Kidney capillary endothelial cell (primary cell): ENCODE measurements around the gene GUCA2B.

ENCODE experiments used
- DNase-seq: peaks from one replicate; pipeline ENCODE4 v3.0.0-alpha.2; 2018; ENCODE audit warnings: low spot score

Gene GUCA2B

DNA sequence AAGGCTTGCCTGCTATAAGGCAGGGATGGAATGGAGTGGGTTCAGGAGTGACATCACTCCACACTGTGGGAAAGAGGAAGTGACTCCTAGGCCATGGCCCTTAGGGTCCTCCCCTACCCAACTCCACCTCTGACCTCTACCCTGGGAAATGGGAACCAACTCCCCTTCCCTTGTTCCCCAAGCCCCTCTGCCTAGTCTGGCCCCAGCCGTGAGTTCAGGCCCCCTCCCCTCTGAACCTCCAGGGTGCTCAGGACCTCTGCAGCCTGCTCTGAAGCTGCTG is 15.1 kb downstream of the GUCA2B start:
- no peak for DNase-seq

DNA sequence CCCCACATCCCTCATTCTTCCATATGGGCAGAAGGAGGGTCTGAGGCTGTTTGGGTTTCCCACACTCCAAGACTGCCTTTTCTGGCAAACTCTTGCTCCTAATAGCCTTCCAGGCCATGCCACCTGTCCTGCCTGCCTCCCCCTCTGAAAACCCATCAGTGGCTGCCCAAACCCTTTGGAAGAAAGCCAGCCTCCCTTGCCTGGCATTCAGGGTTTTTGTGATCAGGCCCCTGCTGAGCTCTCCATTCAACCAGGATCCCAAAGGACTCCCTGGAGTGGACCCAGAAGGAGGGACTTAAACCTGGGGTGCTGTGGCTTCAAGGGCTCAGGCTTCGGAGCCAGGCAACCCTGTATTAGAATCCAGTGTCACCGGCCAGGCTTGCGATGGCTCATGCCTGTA is 15.6 kb downstream of the GUCA2B start:
- no peak for DNase-seq

DNA sequence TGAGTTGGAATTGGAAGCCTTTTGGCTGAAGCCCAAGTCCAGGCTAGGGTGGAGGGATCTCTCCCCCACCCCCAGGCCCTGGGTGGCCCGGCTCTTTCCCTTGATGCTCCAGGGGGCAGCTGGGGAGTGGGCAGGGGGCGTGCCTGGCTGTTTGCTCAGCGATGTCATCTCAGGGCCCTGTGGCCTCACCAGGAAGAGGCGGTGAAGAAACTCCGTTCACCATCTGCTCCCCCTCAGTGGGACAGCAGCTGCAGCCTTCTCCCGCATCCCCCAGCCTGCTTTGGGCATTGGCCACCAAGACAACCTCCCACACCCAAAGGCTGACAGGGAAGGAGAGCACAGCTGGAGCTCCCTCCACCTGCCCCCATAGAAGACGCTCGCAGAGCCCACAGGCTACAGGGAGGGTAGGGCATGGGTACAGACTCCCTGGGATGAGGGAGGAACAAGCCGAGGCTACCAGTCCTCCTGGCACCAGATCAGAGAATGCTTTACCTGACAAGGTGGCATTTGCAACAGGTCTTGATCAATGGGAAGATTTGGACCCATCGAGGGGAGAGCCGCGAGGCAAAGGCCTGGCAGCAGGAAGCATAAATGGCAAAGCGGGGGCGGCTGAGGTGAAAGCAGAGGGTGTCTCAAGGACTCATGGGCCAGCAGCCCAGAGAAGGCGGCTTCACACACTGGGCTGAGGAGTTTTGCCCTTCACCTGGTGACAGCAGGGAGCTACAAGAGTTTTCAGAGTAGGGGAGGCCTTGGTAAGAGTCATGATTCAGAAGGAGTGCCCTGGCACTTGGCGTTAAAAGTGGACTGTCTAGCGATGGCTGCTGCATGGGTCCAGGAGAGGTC is 17.8 kb downstream of the GUCA2B start:
- DNase-seq = no peak

DNA sequence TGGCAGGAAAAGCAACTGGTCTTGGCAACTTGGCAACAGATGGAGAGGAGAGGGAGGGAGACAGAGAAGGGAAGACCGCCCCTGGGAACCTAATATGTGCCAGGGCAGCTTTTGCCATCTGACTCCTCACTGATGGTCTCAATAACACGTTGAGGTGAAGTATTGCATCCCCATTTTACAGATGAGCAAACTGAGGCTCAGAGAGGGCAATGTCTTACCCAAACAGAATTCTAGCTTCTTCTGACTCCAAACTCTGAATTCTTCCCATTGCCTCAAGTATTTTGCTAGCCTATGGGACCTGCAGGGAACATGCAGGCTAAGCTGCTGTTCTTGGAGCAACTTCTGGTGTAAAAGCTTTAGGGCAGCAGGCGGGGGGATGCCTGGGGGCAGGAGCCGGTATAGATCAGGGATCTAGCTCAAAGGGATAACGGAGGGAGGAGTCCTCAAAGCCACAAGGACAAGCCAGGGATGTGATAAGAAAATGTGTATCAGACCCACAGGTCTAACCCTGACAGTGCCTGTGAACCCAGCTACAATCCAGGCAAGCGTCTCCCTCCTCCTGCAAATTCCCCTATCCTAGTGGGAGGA is 18.6 kb downstream of the GUCA2B start:
- no peak for DNase-seq

DNA sequence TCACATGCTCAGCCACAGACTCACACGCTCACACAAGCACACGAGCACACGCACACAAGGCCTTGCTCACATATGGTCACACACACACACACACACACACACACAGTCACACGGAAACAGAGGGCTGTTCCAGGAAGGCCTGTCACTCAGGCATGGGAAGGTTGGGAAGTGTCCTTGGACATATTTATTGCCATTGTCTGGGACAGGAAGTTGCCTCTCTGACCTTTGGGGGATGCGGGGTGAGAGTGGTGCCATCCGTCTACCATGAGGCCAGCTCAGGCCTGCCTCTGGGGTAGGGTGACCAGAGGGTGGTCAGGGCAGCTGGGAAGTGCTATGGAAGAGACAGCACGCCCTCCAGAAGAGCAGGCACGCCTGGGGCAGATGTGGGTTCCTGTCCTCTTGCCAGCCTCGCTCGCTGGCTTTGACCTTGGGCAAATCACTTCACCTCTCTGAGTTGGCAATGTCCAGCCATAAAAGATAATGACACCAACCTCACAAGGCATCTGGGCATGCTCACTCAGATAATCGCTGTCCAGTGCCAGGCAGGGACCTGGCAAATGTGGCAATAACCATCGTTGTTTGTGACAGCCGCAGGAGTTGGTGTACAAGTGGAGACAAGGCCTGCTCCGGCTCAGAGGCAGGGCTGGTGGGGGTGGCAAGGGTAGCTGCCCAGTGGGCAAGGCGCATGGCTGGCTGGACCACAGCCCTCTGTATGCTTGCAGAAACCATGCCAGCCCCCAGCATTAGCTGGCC is 19.3 kb downstream of the GUCA2B start:
- DNase-seq = peak; percentile 82

DNA sequence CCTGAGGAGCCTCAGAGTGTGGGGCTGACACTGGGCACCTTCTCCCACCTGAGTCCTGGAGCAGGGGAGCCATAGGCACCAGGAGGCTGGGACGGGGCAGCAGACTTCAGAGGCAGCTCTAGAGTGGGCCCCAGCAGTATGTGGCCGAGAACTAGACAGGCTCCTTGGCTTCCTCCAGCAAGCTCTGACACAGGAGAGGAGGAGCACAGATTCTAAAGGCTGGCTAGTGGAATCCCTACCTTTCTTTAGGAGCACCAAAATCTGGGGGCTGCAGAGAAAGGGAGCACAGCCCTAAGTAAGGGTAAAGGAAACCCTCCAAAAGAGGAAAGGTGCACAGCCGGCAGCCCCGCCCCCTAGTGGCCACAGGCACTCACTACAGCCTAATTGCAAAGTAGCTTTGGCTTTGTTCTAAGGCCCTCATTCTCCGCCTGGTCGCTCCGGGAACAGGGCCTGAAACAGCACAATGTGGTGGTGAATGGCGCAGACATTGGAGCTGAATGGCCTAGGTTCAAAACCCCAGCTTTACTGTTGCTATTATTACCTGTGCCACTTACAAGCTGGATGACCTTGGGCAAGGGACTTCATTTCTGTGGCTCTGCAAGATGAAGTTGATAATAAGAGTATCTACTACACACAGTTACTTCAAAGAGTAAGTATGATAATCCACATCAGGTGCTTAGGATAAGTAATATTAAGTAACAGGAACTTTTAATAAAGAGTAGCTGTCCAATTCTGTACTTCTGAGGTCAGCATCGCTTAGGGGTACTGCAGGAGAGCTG is 20.1 kb downstream of the GUCA2B start:
- peak; percentile 62 for DNase-seq

DNA sequence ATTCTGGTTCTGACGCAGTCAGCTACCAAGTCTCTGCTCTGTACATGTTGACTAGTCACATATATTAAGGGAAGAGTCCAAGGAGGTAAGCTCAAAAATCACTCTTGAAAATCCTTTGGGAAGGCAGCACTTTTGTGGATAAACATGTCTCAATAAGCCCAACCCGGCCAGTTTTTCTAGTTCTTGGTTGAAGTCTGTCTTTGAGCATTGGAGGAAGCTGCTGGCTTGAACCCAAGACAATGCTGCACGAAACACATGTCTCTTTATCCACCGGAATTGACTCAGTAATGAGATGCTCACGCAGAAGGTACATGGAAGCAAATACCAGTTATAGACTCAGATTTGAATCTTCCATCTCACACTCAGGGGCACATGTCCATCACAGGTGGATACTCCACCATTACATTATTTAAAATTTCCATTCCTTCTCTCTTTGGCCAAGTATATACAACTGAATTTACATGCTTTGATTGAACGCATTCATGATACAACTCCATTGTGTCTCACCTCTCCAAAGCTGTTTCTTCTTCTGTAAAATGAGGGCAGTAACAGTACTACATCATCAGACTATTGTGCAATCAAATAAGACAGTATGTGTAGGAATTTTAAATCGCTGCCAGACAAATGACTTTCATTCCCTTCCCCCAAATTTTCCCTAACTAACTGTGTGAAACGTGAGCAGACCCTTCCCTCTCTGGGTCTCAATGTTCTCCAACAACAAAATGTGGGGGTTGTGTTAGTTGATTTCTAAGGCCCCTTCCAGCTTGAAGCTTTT is 20.9 kb downstream of the GUCA2B start:
- no peak for DNase-seq

DNA sequence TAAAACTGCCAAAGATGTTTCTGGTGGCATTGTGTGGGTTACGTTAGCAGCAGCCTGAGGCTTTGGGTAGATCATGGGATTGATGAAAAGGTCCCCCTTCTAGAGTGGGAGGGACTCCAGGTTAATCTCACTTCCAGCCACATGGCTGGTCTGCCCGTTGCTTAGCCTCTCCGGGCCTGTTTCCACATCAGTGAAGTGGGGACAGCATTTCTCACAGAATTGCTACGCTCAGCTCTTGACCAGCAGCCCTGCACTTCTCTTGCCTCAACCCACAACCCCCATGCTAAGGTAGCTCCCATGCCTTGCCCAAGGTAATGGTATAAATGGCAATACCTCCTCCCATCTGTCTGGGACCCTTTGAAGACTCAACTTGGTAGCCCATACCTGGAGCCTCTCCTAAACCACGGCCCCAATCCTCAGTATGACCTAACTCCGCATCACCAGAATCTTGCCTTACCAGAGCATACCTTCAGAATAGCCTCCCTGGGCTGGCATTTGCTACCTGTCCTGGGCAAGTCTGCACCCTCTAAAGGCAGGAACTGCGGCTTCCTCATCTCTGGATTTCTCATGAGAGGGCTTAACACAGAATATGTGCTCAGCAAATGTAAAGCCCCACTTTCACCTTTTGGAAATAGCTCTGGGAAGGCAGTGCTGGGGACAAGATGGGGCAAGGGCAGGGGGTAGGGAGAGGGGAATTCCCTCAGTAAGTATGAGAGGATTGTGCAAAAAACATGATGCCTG is 22.3 kb downstream of the GUCA2B start:
- no peak for DNase-seq

DNA sequence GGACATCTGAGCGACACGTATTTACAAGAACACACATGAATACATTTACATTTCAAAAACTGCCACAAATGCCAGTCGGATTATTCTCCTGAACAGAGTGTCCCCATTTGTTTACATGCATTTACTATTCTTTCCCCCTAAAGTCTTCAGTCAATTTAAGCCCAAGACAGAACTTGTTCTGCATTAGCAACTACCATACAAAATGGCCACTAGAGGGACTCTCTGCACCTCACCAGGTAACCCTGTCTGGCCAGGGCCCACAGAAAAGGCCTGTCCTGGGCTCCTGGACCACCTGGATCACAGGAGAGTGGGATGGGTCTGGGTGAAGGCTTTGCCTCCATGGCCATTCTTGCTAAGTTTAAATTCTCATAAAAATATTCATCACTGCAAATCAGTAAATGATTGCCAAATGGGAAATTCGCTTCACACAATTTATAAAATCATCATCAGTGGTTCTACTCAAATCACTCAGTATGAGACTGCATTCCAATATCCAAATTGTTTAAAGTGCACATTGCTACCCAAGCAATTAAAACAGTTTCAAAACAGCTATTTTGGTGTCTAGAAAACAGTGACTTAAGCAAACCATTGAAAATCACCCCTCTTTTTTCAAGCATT is 23.8 kb downstream of the GUCA2B start:
- peak; percentile 40 for DNase-seq

DNA sequence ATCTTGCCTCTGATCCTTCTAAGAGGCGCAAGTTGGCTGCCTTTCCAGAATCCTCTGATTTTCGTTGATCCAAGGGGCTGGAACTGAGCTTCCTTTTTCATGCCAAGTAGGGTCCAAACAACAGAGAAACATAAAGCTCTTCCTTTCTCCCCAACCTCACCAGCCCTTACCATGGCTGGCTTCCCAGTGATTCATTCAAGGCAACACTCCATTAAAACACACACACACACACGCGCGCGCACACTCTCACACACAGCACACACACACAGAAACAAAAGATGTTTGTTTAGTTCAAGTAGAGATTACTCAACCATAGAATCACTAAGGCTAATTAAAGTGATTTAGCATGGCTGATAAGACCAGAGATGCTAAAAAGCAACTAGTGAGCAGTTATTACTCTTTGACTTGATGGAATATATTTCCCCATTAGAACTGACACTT is 24.4 kb downstream of the GUCA2B start:
- DNase-seq = peak; percentile 46

DNA sequence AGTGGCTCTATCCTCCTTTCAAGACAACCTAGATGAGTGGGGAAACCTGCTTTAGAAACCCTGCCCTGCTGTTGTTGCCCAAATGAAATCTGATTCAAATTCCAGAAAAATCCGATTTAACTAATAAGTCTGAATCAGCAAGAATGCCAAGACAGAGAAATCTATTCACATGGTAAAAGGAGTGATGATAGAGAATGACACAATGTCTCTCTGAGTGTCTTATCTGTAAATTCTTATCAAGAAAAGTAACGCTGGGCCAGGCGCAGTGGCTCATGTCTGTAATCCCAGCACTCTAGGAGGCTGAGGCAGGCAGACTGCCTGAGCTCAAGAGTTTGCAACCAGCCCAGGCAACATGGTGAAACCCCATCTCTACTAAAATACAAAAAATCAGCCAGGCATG is 25.0 kb downstream of the GUCA2B start:
- DNase-seq = no peak

DNA sequence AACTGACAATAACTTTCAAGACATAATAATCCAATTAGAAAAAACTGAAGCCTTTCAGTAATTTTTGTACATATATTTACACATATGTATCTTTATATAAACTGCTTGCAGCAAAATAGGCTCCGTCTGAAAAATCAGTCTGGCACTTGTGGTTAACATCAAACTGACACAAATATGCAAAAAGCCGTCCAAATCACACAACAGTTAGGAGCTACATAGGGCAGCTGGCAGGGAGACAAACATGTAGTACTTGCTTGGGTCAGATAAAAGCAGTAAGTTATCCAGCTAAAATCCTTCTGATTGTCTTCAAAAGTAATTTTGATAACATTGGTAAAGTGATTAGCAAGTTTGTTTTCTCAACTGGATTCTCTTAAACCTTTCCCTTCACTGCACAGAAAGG is 26.1 kb downstream of the GUCA2B start:
- DNase-seq = no peak

DNA sequence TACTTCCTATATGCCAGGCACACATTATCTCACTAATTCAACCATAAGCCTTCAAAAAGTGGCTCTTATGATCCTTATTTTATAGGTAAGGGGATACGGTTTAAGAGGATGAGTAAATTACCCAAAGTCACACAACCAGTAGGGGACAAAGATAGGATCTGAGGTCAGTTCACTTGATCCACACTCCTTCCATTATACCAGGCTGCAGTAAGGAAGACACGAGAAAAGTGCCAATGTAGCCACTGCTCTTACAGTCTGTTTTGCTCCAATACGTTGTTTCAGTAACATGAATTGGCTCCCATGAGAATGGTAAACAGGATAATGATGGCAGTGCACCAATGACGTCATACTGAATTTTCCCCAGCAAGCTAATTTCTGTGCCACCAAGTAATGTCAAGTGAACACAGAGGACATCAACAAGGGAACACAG is 26.7 kb downstream of the GUCA2B start:
- DNase-seq = no peak

DNA sequence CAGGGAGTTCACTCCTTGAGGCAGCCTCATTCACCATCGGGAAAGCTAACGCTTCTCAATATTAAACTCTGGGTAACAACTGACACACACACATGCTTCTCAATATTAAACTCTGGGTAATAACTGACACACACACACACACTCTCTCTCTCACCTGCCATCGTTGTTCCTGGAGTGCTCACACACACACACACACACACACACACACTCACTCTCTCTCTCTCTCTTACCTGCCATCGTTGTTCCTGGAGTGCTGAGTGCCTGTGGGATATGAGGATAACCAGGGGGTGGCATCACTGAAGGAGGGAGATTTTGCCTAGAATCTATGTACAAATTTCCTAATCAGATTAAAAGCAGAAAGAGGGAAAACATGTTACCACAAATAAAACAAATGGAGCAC is 28.5 kb downstream of the GUCA2B start:
- DNase-seq = no peak

DNA sequence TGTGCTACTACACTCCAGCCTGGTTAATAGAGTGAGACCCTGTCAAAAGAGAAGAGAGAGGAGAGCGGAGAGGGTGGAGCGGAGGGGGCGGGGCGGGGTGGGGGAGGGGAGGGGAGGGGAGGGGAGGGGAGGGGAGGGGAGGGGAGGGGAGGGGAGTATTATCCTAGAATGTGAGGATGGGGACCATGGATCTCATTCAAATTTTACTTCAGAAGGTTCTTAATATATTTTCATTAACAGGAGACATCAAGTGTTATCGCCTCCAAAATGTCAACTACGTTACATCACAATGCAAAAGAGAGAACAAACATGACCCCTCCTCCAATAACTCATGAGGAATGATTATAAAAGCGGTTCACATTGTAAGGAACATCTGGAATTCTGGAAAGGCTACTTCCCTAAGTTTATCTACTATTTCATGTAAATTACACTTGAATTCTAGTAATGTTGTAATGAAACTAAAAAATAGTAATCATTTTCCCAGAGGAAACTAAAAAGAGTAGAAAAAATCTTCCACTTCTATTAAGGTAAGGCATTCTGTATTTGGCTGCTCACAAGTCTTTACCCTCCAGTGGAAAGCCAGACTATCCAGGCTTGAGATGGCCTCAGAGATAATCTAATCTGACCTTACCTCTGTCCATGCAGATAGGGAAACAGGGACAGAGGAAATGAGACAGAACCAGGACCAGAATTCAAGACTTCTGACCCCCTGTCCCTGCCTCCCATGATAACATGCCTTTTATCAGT is 30.2 kb downstream of the GUCA2B start:
- DNase-seq = no peak

DNA sequence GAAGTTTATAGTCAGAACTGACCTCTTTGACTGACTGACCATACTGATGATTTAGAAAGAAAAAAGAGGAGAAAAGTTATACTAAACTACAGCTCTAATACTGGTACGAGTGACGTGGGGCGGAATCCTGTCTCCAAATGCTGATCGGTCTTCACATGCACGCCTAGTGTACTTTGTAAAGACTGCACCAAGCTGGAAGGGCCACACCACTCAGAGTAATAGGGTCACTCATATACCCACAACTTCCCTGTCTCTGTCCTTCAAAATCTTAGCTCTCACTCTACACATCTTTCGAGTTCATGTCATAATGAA is 30.7 kb downstream of the GUCA2B start:
- no peak for DNase-seq

DNA sequence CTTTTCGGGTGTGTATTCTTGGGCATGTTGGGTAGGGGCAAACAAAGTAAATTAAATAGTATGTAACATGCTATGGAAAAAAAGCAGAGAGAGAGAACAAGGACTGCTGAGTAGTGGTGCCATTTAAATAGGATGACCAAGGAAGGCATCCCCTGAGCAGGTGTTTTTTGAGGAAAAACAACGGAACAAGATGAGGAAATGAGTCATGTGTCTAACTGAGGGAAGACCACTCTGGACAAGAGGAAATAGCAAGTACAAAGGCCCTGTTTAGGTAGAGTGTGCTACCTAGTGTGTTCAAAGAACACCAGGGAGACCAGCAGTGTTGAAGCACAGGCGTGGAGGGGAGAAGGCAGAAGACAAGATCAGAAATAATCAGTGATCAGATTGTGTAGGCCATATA is 31.4 kb downstream of the GUCA2B start:
- DNase-seq = no peak

DNA sequence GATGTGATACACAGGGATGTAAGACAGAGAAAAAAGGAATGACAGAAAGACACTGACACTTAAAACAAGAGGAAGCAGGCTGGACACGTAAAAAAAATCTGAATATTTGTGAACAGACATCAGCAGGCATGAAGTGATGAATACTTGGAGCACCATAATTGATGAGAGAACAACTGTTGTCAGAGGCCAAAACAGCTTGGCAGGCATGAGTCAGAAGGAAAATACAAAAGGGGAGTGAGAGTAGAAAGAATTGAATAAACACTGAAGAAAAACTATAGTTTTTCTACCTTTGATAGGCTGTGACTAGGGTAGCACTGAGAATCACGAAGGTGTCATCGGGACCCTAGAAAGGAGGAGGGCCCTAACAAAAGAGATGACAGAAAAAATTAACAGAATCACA is 32.9 kb downstream of the GUCA2B start:
- no peak for DNase-seq

DNA sequence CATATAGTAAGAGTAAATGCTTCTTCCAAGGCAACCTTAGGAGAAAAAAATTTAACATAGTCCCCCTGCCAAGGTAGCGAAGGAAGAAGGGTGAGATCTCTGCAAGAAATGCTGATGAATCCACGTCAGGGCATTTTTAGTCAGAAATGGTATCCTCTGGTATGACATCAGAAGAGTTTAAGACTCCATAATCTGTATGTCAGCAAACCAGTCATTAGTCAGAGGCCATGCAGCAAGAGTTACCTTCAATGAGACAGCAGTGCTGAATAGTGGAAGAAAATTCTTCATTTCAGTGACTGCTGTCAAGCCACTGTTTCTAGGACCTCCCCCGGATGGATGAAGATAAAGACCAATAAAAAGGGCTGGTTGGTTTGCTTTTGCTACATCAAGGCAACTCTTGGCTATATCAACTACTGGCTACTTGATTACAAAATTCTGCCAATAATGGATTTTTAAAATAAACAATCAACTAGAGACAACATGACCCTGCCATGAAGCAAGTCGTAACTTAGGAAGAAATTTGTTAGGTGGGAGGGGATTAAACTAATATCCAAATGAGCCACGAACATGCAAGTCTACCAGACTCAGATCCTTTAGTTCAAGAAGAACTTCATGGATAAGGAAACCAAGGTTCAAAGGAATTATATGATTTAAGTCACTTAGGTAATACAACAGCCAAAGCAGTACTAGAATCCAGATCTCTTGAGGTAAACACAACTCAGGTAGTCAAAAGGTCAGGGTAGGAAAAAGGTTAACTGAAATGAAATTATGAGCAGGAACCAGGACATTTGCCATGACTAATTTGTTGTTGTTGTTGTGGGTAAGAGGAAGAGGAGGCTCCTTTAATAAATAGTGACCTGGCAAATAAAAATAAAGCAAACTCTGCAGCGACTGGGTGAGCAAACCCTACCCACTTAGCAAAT is 37.0 kb downstream of the GUCA2B start:
- DNase-seq = no peak
